ENCODE results near the gene CSTF2. TPM values are rescaled to one million over a fixed set of nuclear protein-coding genes. Genes with fewer than 3 reads are reported as not detected.

CSTF2 gene
- 13.7 and 23.3 TPM in 2 replicates for total RNA-seq

GRCh38 chrX:100819837-100820666 is at the start of gene CSTF2:
CSTF2 (plus strand) TSS chrX:100820391; CDS start chrX:100820417, 26 bp downstream.

GRCh38 chrX:100874325-100874724 is 54.1 kb downstream of the CSTF2 start, which contains the start of gene NOX1:
NOX1 (minus strand) TSS chrX:100874359; CDS start chrX:100874139, 220 bp downstream.

Other genes starting within 250 kb of the CSTF2 start
- not detected in 2 replicates for gene TNMD, start 235.5 kb upstream of the CSTF2 start, total RNA-seq
- 17.8 and 29.3 TPM in 2 replicates for gene TSPAN6, start 183.6 kb upstream of the CSTF2 start, total RNA-seq
- gene SRPX2, start 176.2 kb upstream of the CSTF2 start, total RNA-seq, result 6.8 and 23.5 TPM in 2 replicates
- gene SYTL4, start 88.3 kb upstream of the CSTF2 start, total RNA-seq, result 0.34 and 1.4 TPM in 2 replicates
- gene NOX1, start 54.0 kb downstream of the CSTF2 start, total RNA-seq, result not detected in 2 replicates
- gene XKRX, start 108.5 kb downstream of the CSTF2 start, total RNA-seq, result 0.64 and 1.0 TPM in 2 replicates
- gene ARL13A, start 149.3 kb downstream of the CSTF2 start, total RNA-seq, result not detected in 2 replicates
- gene TRMT2B, start 231.7 kb downstream of the CSTF2 start, total RNA-seq, result 11.6 and 12.3 TPM in 2 replicates

All from nasal cavity respiratory epithelium epithelial cell of viscerocranial mucosa (primary cell).